Measurements from ENCODE around the gene ORM1. TPM values are rescaled to one million over a fixed set of nuclear protein-coding genes. Genes with fewer than 3 reads are reported as not detected.

ORM1 gene
- total and polyA plus RNA-seq, 2 donors (not counting 1 experiment from before 2014, with no cell fraction given), result not detected

- TF ChIP-seq, protein P1, sequence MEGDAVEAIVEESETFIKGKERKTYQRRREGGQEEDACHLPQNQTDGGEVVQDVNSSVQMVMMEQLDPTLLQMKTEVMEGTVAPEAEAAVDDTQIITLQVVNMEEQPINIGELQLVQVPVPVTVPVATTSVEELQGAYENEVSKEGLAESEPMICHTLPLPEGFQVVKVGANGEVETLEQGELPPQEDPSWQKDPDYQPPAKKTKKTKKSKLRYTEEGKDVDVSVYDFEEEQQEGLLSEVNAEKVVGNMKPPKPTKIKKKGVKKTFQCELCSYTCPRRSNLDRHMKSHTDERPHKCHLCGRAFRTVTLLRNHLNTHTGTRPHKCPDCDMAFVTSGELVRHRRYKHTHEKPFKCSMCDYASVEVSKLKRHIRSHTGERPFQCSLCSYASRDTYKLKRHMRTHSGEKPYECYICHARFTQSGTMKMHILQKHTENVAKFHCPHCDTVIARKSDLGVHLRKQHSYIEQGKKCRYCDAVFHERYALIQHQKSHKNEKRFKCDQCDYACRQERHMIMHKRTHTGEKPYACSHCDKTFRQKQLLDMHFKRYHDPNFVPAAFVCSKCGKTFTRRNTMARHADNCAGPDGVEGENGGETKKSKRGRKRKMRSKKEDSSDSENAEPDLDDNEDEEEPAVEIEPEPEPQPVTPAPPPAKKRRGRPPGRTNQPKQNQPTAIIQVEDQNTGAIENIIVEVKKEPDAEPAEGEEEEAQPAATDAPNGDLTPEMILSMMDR (conservative IDR thresholded peaks at IDR 0.05 in 1 of 2, IDR thresholded peaks at IDR 0.05 in 1 of 2; ENCODE audit: low read depth in 1 of 2, low read length in 2 of 2), result no peak
- TF ChIP-seq EZH2 (IDR thresholded peaks at IDR 0.05; ENCODE audit: low read length, missing control alignments), result no peak
- H3K9me3 ChIP-seq (ENCODE audit: control insufficient read depth, insufficient read depth, low read depth, low read length), result no peaks in the 10 kb centered on the region
- no peak overlapping the region for H3K4me2 ChIP-seq (ENCODE audit: extremely low read depth, insufficient read depth, low read length)
- H3K4me3 ChIP-seq (replicated peaks in 1 of 4; ENCODE audit: control extremely low read depth in 1 of 4, insufficient read depth in 1 of 4, low read depth in 3 of 4, low read length in 4 of 4), result no peak overlapping the region
- H2AFZ ChIP-seq (ENCODE audit: low read length), result no peak overlapping the region
- no peaks in the 10 kb centered on the region for H3K27me3 ChIP-seq (ENCODE audit: control insufficient read depth, insufficient read depth, low read length)
- no peaks in the 10 kb centered on the region for H4K20me1 ChIP-seq (ENCODE audit: control insufficient read depth, extremely low read depth, insufficient read depth, low read length)
- H3K4me1 ChIP-seq (ENCODE audit: control insufficient read depth, extremely low read depth, insufficient read depth, low read length), result peaks cover 20% of the 10 kb centered on the region
- H3K27ac ChIP-seq (ENCODE audit: insufficient read depth, low read length), result no peak overlapping the region
- H3K9ac ChIP-seq (ENCODE audit: insufficient read depth, low read length), result no peak overlapping the region
- H3K79me2 ChIP-seq (ENCODE audit: control insufficient read depth, insufficient read depth, low read length), result no peaks in the 10 kb centered on the region
- H3K36me3 ChIP-seq (ENCODE audit: control insufficient read depth, insufficient read depth, low read length), result no peaks in the 10 kb centered on the region
- DNase-seq (ENCODE audit: low read depth in 2 of 2), result peak; percentile 45 to 74
Measured at GRCh38 chr9:114278881-114279570, 43.9 kb upstream of the ORM1 start.

DNA sequence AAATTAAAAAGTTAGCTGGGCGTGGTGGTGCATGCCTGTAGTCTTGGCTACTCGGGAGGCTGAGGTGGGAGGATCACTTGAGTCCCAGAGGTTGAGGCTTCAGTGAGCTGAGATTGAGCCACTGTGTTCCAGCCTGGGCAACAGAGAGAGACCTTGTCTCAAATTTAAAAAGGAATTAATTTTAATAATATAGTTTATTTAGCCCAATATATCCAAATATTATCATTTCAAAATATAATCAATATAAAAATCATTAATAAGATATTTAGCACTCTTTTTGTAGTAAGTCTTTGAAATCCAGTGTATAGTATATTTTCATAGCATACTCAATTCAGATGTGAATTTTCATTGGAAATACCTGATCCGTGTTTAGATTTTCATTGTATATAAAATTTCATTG, 43.2 kb upstream of the ORM1 start:
- Histone ChIP-seq H3K9me3 (ENCODE audit: control insufficient read depth, insufficient read depth, low read depth, low read length) (no peaks in the 10 kb centered on the region), H3K27me3 (ENCODE audit: control insufficient read depth, insufficient read depth, low read length) (no peaks in the 10 kb centered on the region), H3K27ac (ENCODE audit: insufficient read depth, low read length) (no peak overlapping the region), H3K4me2 (ENCODE audit: extremely low read depth, insufficient read depth, low read length) (no peak overlapping the region), H4K20me1 (ENCODE audit: control insufficient read depth, extremely low read depth, insufficient read depth, low read length) (no peaks in the 10 kb centered on the region), H2AFZ (ENCODE audit: low read length) (no peak overlapping the region), H3K4me3 (replicated peaks in 1 of 4; ENCODE audit: control extremely low read depth in 1 of 4, insufficient read depth in 1 of 4, low read depth in 3 of 4, low read length in 4 of 4) (no peak overlapping the region), H3K4me1 (ENCODE audit: control insufficient read depth, extremely low read depth, insufficient read depth, low read length) (peaks cover 20% of the 10 kb centered on the region), H3K9ac (ENCODE audit: insufficient read depth, low read length) (no peak overlapping the region), H3K79me2 (ENCODE audit: control insufficient read depth, insufficient read depth, low read length) (no peaks in the 10 kb centered on the region), H3K36me3 (ENCODE audit: control insufficient read depth, insufficient read depth, low read length) (no peaks in the 10 kb centered on the region)
- DNase-seq (ENCODE audit: low read depth in 2 of 2), result no peak
- TF ChIP-seq, protein P1 (conservative IDR thresholded peaks at IDR 0.05 in 1 of 2, IDR thresholded peaks at IDR 0.05 in 1 of 2; ENCODE audit: low read depth in 1 of 2, low read length in 2 of 2), result no peak
- TF ChIP-seq EZH2 (IDR thresholded peaks at IDR 0.05; ENCODE audit: low read length, missing control alignments), result no peak

DNA sequence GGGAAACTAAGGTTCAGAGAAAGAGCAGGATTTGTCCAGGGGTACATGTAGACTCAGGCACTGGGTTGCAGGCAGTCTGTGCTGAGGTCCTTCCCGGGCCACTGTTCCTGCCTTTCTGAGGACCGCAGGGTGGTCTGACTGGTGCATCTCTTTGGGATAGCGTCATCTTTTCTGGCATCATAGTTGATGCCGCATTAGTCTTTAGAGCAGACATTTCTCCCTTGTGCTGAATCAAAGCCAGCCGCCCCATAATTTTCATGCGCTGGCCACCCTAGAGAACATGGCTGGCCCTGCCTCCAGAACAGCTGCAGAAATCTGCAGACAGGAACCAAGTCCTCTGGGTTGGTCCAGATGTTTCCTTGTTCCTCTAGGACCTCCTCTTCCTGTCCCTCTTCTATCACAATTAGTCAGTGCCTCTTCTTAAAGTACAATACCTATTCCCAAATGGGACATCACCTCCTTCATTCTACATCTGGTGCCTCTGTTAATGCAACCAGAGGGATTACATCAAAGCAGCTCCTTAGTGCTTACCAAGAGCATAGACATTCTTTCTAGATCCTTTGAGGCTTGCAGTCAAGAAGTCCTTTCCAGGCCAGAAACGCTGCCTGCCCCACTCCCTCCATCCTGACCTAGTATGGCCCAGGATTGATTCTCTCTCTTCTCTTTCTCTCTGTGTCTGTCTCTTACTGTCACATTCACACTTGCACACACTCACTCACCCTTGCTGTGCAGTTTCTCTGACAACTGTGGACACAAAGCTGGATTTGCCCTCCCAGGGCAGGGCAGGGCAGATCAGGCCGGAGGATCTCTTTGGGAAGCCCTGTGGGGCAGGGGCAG, 42.0 kb upstream of the ORM1 start:
- Histone ChIP-seq H3K9ac (ENCODE audit: insufficient read depth, low read length) (no peak overlapping the region), H3K27ac (ENCODE audit: insufficient read depth, low read length) (peak overlapping the region; percentile 3), H3K4me2 (ENCODE audit: extremely low read depth, insufficient read depth, low read length) (no peak overlapping the region), H3K79me2 (ENCODE audit: control insufficient read depth, insufficient read depth, low read length) (no peaks in the 10 kb centered on the region), H2AFZ (ENCODE audit: low read length) (no peak overlapping the region), H4K20me1 (ENCODE audit: control insufficient read depth, extremely low read depth, insufficient read depth, low read length) (no peaks in the 10 kb centered on the region), H3K4me1 (ENCODE audit: control insufficient read depth, extremely low read depth, insufficient read depth, low read length) (peaks cover 29% of the 10 kb centered on the region), H3K4me3 (replicated peaks in 1 of 4; ENCODE audit: control extremely low read depth in 1 of 4, insufficient read depth in 1 of 4, low read depth in 3 of 4, low read length in 4 of 4) (no peak overlapping the region), H3K9me3 (ENCODE audit: control insufficient read depth, insufficient read depth, low read depth, low read length) (no peaks in the 10 kb centered on the region), H3K36me3 (ENCODE audit: control insufficient read depth, insufficient read depth, low read length) (no peaks in the 10 kb centered on the region), H3K27me3 (ENCODE audit: control insufficient read depth, insufficient read depth, low read length) (no peaks in the 10 kb centered on the region)
- TF ChIP-seq, protein P1 (conservative IDR thresholded peaks at IDR 0.05 in 1 of 2, IDR thresholded peaks at IDR 0.05 in 1 of 2; ENCODE audit: low read depth in 1 of 2, low read length in 2 of 2), result no peak
- no peak for TF ChIP-seq EZH2 (IDR thresholded peaks at IDR 0.05; ENCODE audit: low read length, missing control alignments)
- DNase-seq (ENCODE audit: low read depth in 2 of 2), result peak in 1 of 2 donors; percentile 57
